B cell (primary cell): Measurements from ENCODE around the gene ACOXL.

ENCODE experiments used
- CTCF ChIP-seq: fragments of 200-600 bp; IDR thresholded peaks from one replicate; pipeline ENCODE4 v1.8.0; 2022; ENCODE audit warnings: antibody characterized with exemption, mild to moderate bottlenecking
- EZH2 ChIP-seq: IDR thresholded peaks from 2 replicates; pipeline ENCODE4 v1.6.1; 2012; ENCODE audit warnings: borderline replicate concordance, low read depth, mild to moderate bottlenecking, moderate library complexity, low read length; ENCODE audit not compliant: insufficient read depth, poor library complexity, severe bottlenecking

GRCh38 chr2:111145951-111146350, 413.6 kb downstream of the ACOXL start:
- TF ChIP-seq CTCF (no peak), EZH2 (no peak)
